HuH-7 (cell line): Measurements from ENCODE around the gene SECTM1.
"Not testable (repeated sequence)": the region's sequence is repeated elsewhere in the genome, so short reads cannot be mapped to it uniquely, and the experiment has no call there.

Source experiments
- DNase-seq: peaks from one replicate; pipeline ENCODE4 v3.0.0; 2011; ENCODE audit warnings: low spot score

SECTM1 gene

DNA sequence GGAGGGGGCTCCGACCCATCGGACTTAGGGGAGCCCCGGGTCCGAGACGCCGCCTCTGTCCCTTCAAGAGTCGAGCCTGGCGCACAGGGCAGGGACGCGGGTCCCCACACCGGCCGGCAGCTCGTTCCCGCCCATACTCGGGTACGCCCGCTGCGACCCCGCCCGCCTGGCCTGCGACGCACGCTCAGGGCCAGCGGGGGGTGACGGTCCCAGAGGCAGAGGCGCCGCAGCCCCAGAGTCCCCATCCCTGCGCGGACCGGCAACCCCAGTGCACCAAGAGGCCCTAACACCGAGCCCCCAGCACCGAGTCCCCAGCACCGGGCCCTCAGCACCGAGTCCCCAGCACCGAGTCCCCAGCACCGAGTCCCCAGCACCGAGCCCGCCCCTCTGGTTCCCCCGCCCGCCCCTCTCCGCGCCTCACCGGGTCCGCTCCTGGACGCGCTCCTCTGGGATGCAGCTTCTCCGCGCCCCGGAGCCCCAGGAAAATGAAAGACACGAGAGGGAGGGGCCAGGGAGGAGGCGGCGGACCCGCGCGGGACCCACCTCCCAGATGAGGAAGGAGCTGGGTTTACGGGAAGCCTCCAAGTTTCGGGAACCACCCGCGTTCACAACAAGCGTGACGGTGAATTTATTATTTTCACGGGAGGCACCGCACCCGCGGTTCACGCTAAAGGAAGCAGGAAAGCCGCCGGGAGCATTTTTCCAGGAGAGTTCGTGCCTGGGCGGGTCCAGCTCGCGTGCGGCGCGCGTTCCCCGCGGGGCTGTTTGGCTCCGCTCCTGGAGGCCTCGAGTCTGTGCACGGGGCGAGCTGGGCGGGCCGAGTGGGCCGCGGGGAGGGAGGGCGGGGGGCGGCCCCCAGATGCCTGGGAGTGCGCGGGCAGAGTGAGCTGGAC, at the start of gene SECTM1:
TSS of gene SECTM1 (minus strand) at position 488 of the 893 bp plus-strand sequence. CDS start 6,526 bp downstream, outside the sequence.
- DNase-seq, result no peak

DNA sequence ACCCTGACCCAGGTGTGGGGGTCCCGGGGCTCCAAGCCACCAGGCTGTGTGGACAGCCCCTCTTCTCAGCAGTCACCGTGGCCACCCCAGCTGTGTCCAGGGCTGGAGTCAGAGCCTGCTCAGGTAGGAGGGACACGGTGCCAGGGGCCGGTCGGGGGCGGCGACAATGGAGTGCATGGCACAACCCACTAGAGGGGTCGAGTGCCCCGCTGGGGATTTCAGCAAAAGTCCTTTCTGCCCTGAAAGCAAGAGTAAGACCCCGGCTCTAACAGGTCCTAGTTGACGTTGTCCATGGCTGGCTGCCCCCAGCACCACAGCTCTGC, 49.3 kb upstream of the SECTM1 start:
- no peak for DNase-seq

DNA sequence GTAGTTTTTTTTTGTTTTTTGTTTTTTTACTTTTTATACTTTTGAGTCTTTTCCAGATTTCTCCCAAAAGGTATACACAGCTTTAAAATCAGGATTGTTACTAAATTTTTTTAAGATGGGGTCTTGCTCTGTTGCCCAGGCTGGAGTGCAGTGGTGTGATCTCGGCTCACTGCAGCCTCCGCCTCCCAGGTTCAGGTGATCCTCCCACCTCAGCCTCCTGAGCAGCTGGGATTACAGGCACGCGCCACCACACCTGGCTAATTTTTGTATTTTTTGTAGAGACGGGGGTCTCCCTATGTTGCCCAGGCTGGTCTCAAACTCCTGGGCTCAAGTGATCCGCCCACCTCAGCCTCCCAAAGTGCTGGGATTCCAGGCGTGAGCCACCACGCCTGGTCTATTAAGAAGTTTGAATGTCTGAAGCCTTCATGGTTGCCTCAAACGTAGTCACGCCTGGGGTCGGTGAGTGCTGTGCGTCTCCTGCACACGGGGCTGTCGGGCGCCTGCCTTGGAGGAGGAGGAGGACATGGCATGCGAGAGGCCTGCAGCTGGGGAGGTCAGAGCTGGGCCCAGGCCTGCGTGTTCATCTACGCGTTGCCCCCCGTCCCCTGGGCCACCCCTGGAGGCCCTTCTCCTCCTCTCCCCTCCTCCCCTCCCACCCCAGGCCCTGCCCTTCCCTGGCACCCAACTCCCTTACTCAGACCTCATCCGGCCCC, 48.8 kb upstream of the SECTM1 start:
- not testable (repeated sequence) for DNase-seq

DNA sequence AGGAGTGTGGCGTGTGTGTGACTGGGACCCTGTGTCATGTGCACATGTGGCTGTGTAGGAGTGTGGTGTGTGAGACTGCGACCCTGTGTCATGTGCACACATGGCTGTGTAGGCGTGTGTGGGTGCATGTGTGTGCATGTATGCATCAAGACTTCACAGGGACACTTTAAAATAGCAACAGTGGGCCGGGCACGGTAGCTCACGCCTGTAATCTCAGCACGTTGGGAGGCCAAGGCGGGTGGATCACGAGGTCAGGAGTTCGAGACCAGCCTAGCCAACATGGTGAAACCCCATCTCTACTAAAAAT, 48.1 kb upstream of the SECTM1 start:
- not testable (repeated sequence) for DNase-seq

DNA sequence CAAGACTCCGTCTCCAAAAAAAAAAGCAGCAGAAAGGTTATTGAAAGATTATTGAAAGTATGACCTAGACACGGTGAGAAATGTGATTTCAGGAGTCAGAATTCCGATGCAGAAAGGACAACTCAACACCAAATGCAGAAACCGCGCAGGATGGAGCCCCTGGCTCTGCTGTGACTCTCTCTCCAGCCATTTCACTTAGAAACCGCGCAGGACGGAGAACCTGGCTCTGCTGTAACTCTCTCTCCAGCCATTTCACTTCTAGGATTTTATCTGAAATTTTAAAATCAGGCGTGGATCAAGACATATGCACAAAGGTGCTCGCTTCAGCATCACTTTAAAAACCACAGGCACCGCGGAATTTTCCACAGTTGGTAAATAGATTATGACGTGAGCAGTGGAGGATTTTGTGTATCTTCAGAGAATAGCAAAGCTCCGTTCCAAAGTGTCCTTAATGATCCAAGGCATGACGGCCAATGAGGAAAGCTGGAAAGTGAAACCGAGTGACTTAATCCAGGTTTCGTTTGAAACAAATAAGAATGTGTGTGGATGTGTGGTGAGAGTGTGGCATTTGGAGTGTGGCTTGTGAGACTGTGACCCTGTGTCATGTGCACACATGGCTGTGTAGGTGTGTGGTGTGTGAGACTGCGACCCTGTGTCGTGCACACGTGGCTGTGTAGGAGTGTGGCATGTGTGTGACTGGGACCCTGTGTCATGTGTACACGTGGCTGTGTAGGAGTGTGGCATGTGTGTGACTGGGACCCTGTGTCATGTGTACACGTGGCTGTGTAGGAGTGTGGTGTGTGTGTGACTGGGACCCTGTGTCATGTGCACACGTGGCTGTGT, 47.5 kb upstream of the SECTM1 start:
- DNase-seq, result no peak

DNA sequence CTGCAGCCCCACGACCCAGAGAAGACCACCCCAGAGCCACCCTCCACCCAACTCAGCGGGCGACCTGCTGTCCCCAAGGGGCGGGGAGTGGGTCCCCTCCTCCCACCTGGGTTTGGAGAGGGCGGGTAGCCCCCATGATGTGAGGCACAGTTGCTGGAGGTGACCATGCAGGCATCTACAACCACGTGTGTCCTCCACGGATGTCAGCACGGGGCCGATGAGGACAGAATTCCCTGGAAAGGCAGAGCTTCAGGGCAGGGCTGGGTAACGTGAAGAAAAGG, 45.1 kb upstream of the SECTM1 start:
- DNase-seq, result no peak

DNA sequence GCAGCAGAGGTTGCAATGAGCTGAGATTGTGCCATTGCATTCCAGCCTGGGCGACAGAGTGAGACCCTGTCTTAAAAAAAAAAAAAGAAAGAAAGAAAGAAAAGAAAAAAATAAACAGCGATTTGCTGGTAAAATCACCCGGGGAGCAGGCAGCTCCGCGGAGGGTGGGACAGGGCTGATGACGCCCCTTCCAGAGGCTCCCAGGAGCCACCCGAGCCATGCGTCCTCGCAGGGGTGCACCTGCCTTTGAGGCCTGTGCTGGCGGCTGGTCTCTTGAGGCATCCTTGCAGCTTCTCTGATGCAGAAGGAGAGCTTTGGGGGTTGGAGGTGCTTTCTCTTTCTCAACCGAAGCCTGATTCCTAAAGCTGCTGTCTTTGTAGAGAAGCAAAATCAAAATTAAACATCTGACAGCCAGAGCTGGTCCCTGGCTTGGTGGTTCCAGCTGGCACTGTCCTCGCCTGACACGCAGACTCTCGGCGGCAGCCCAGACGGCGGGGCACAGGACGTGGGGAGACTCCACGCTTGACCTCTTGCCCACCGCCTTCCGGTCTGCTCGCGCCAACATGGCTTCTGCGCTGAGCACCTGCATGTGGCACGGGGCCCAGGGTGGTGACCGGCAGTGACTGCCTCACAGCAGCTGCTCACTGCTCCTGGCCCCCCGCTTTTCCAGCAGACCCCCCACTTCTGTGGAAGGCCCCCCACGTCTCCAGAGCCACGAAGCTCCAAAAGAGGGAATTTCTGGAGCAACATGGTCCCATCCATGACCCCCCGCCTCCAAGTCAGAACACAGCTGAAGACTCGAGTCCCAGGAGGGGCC, 44.6 kb upstream of the SECTM1 start:
- no peak for DNase-seq

DNA sequence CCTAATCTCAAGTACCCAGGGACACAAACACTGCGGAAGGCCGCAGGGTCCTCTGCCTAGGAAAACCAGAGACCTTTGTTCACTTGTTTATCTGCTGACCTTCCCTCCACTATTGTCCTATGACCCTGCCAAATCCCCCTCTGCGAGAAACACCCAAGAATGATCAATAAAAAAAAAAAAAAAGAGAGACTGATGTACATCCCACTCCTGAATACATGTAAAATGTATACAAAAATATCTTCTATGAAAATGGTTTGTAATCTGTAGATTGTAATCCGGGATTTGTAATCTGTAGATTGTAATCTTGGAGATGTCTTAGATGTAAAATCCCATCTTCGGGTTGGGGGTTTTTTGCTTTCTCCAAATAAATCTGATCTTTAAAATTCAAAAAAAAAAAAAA, 43.7 kb upstream of the SECTM1 start:
- DNase-seq, result not testable (repeated sequence)

DNA sequence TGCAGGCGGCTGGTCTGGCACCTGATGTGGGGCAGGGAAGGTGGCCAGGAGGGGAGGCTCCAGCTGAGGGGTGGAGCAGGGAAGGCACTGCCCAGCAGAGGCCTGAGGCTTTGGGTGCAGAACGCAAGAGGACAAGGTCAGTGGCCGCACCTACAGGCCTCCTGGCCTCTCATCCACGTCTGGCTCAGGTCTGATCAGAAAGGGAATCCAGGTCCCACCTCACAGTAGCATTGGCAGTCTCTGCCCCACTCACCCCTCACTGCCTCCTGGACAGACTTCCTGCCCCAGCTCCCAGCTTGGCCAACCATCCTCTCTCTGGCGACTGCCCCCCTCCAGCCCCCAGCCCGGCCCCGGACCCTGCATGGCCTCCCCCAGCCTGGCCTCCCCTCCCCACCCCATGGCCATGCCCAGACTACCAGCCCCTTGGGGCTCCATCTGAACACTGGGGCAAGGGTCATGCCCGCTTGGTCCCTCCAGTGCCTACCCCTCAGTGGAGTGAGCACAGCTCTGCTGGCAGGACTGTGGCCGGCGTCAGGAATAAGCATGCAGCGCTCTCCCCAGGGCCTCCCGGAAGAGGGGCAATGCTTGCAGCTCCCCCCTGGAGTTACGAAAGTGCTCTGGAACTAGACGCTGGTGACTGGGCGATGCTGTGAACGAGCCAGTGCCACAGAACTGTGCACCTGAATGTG, 42.6 kb upstream of the SECTM1 start:
- DNase-seq, result no peak

- DNase-seq, result no peak
Measured at GRCh38 chr17:82375359-82376041, 41.9 kb upstream of the SECTM1 start.

DNA sequence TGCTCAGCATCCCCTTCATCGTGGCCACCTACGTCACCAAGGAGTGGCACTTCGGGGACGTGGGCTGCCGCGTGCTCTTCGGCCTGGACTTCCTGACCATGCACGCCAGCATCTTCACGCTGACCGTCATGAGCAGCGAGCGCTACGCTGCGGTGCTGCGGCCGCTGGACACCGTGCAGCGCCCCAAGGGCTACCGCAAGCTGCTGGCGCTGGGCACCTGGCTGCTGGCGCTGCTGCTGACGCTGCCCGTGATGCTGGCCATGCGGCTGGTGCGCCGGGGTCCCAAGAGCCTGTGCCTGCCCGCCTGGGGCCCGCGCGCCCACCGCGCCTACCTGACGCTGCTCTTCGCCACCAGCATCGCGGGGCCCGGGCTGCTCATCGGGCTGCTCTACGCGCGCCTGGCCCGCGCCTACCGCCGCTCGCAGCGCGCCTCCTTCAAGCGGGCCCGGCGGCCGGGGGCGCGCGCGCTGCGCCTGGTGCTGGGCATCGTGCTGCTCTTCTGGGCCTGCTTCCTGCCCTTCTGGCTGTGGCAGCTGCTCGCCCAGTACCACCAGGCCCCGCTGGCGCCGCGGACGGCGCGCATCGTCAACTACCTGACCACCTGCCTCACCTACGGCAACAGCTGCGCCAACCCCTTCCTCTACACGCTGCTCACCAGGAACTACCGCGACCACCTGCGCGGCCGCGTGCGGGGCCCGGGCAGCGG, 41.2 kb upstream of the SECTM1 start:
- no peak for DNase-seq

DNA sequence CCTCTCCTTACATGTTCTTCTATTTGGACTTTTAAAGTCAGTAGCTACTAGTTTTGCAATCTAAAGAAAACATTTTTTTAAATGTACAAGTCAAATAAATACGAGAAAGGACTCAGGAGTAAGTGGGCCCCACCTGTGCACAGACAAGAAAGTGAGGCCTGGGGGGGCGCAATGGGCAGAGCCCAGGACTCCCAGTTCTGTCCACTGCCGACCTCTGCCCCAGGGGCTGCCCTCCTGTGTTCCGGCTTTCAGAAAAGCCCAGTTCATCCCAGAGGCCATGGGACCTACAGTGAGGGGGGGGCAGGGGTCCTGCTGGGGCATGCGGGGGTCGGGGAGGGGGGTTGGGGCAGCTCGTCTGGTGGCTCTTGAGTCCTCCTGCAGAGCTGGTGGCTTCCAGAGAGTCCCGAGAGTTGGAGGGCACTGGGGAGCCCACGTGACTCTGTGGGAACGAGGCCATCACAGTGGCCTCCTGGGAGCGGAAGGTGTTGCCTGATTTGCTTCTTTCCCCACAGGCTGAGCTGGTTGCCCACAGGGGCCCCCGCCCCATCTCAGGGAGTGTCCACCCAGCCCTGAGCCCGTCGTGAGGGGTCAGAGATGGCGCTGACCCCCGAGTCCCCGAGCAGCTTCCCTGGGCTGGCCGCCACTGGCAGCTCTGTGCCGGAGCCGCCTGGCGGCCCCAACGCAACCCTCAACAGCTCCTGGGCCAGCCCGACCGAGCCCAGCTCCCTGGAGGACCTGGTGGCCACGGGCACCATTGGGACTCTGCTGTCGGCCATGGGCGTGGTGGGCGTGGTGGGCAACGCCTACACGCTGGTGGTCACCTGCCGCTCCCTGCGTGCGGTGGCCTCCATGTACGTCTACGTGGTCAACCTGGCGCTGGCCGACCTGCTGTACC, 40.4 kb upstream of the SECTM1 start:
- no peak for DNase-seq

GRCh38 chr17:82373072-82373452, 39.5 kb upstream of the SECTM1 start:
- not testable (repeated sequence) for DNase-seq

GRCh38 chr17:82372249-82373071, 38.9 kb upstream of the SECTM1 start:
- DNase-seq, result peak; percentile 65

DNA sequence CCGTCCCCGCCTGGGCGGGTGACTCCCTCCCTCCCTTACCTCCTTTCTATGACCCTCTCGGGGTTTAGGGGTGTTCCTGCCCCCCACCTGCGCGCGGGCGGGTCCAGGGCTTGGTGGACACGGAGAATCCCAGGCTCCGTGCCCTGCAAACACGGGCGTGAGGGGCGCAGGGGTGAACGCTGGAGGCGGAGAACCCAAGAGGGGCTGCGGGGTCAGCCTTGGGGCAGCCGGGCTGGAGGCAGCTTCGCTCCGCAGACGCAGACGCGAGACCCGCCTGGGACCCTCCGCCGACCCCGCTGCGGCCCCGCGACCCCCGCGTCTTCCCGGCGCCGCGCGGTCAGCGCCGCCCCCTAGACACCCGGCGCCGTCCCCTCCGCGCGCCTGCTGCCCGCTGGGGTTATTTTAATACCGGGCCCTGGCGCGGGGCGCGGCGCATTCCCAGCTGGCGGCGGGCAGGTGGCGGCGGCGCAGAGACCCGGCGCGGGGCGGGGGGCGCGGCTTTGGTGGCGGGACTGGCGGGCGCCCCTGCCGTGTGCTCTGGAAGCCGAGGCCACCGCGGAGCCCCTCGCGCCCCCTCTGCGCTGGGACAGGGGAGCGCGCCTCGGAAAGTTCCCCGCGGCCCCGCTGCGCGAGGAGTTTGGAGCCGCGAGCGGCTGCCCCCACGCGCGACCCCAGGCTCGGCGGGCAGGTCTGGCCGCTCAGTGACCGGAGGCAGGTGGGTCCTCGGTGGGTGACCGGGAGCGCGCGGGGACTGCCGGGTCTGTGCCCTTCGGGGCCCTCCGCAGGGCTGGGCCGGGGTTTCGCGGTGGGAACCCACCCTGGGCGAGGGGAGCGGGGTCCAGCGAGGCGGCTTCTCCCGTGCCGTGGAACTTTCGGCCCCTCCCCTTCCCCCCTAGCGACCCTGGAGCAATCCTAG, 38.0 kb upstream of the SECTM1 start, which contains the start of gene UTS2R:
TSS of gene UTS2R (plus strand) at position 433 of the 916 bp plus-strand sequence. CDS start 2,560 bp downstream, outside the sequence.
- no peak for DNase-seq

GRCh38 chr17:82370471-82371332, 37.1 kb upstream of the SECTM1 start:
- DNase-seq, result no peak
